Measurements from ENCODE around the gene MB21D2. TPM values are rescaled to one million over a fixed set of nuclear protein-coding genes. Genes with fewer than 3 reads are reported as not detected.

The MB21D2 gene
- total RNA-seq, 1 experiment from 2014 or later: 26.0 TPM

DNA sequence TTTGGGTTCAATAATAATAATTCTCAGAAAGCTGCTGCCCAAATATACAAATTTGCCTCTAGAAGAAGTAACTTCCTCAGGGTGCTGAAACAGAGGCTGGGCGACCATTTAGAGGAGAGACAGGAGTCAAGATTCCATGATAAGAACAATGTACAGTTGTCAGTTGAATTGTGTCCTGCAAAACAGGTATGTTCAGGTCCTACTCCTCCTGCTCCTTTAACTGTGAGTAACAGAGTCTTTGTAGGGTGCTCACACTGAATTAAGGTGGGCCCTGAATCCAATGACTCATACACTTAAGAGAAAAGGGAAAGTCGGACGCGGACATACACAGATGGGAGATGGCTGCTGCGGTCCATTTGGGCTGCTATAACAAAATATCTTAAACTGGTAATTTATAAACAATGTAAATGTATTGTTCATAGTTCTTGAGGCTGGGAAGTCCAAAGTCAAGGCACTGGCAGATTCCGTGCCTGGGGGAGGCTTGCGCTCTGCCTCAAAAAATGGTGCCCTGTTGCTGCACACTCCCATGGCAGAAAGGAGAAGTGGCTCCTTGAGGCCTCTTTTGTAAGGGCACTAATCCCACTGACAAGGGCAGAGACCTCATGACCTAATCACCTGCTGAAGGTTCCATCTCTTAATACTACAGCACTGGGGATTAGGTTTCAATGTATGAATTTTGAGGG lies 55.1 kb downstream of the MB21D2 start:
- TF ChIP-seq EZH2phosphoT487 (IDR thresholded peaks at IDR 0.05; ENCODE audit: borderline replicate concordance, low read length) (no peak), EZH2 (IDR thresholded peaks at IDR 0.05; ENCODE audit: low read length, unreplicated experiment) (no peak)
- TF ChIP-seq, protein P1, sequence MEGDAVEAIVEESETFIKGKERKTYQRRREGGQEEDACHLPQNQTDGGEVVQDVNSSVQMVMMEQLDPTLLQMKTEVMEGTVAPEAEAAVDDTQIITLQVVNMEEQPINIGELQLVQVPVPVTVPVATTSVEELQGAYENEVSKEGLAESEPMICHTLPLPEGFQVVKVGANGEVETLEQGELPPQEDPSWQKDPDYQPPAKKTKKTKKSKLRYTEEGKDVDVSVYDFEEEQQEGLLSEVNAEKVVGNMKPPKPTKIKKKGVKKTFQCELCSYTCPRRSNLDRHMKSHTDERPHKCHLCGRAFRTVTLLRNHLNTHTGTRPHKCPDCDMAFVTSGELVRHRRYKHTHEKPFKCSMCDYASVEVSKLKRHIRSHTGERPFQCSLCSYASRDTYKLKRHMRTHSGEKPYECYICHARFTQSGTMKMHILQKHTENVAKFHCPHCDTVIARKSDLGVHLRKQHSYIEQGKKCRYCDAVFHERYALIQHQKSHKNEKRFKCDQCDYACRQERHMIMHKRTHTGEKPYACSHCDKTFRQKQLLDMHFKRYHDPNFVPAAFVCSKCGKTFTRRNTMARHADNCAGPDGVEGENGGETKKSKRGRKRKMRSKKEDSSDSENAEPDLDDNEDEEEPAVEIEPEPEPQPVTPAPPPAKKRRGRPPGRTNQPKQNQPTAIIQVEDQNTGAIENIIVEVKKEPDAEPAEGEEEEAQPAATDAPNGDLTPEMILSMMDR (conservative IDR thresholded peaks at IDR 0.05; ENCODE audit: low read depth, low read length): no peak
- no peak overlapping the region for H3K4me2 ChIP-seq (ENCODE audit: low read length)
- no peak for DNase-seq
- 0 out of 2 replicates have a peak, but pooled peaks cover 4% of the 10 kb centered on the region for H3K4me1 ChIP-seq (ENCODE audit: insufficient read depth, low read length)
- H4K20me1 ChIP-seq (ENCODE audit: low read length): peaks cover 15% of the 10 kb centered on the region
- H3K79me2 ChIP-seq (ENCODE audit: low read length): peaks cover 98% of the 10 kb centered on the region
- ATAC-seq: no peak
- no peak overlapping the region for H2AFZ ChIP-seq (ENCODE audit: low read length)
- H3K27me3 ChIP-seq (ENCODE audit: low read length): no peaks in the 10 kb centered on the region
- no peak overlapping the region for H3K27ac ChIP-seq (ENCODE audit: low read length)
- ChIA-PET POLR2A (ENCODE audit: unreplicated experiment) (no interaction called here), CTCF (no interaction called here)
- no peak overlapping the region for H3K4me3 ChIP-seq (ENCODE audit: low read length)
- H3F3A ChIP-seq (ENCODE audit: low read length, unreplicated experiment): no peaks in the 10 kb centered on the region
- H3K9ac ChIP-seq (ENCODE audit: low read length): no peak overlapping the region
- no peaks in the 10 kb centered on the region for H3K9me2 ChIP-seq (replicated peaks; ENCODE audit: low read length)
- 0 out of 2 replicates have a peak, but pooled peaks cover 7% of the 10 kb centered on the region for H3K36me3 ChIP-seq (ENCODE audit: low read depth, low read length)
- BruUV-seq (replicated peaks): no TSS peak
- H3K9me3 ChIP-seq (ENCODE audit: low read length): no peaks in the 10 kb centered on the region
- intact Hi-C loops (cut with micrococcal nuclease): no loop called here

DNA sequence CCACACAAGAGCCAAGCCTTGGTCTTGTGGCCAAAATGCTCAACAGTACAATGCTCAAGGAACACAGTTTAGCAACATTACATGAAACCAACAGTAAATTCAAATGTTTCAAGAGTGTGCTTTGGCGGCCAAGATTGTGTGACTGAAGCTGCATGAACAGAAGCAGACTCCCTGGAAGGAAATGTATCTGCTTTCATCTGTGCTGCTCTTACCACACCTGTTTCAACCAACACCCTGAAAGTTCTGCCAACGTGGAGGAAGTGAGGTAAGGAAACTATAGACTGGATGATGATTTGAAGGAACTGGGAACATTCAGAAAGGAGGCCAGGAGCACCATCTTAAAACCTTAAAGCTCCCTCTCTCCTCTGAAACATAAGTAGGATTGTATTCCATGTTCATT lies 55.7 kb downstream of the MB21D2 start:
- no peak overlapping the region for H3K4me3 ChIP-seq (ENCODE audit: low read length)
- peaks cover 98% of the 10 kb centered on the region for H3K79me2 ChIP-seq (ENCODE audit: low read length)
- 0 out of 2 replicates have a peak, but pooled peaks cover 9% of the 10 kb centered on the region for H3K36me3 ChIP-seq (ENCODE audit: low read depth, low read length)
- H3K27ac ChIP-seq (ENCODE audit: low read length): no peak overlapping the region
- ChIA-PET POLR2A (ENCODE audit: unreplicated experiment) (no interaction called here), CTCF (no interaction called here)
- no peaks in the 10 kb centered on the region for H3K9me2 ChIP-seq (replicated peaks; ENCODE audit: low read length)
- H4K20me1 ChIP-seq (ENCODE audit: low read length): peaks cover 15% of the 10 kb centered on the region
- intact Hi-C loops (cut with micrococcal nuclease): no loop called here
- ATAC-seq (no peak), DNase-seq (no peak)
- no peaks in the 10 kb centered on the region for H3K27me3 ChIP-seq (ENCODE audit: low read length)
- H3K4me1 ChIP-seq (ENCODE audit: insufficient read depth, low read length): 0 out of 2 replicates have a peak, but pooled peaks cover 4% of the 10 kb centered on the region
- no peaks in the 10 kb centered on the region for H3F3A ChIP-seq (ENCODE audit: low read length, unreplicated experiment)
- no peaks in the 10 kb centered on the region for H3K9me3 ChIP-seq (ENCODE audit: low read length)
- H2AFZ ChIP-seq (ENCODE audit: low read length): no peak overlapping the region
- no peak overlapping the region for H3K9ac ChIP-seq (ENCODE audit: low read length)
- BruUV-seq (replicated peaks): no TSS peak
- TF ChIP-seq EZH2 (IDR thresholded peaks at IDR 0.05; ENCODE audit: low read length, unreplicated experiment): no peak
- no peak for TF ChIP-seq EZH2phosphoT487 (IDR thresholded peaks at IDR 0.05; ENCODE audit: borderline replicate concordance, low read length)
- TF ChIP-seq, protein P1 (conservative IDR thresholded peaks at IDR 0.05; ENCODE audit: low read depth, low read length): no peak
- H3K4me2 ChIP-seq (ENCODE audit: low read length): no peak overlapping the region

DNA sequence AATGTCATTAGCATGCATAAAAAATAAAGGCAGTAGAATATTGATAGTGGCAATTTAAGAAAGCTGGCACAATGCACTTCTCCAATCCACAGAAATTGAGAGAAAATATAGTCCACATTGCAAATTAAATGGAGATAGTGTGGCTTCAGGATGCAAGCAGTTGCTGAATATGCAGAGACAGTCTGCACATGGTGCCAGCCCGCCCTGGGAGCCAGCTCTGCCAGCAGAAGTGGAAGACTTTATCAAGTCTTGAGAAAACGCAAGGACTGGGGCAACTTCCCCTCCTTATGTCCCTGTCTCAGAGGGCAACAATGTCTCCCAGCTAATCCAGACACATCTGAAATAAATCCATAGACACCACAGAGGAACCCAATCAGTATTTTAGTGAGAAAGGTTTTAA lies 57.2 kb downstream of the MB21D2 start:
- H2AFZ ChIP-seq (ENCODE audit: low read length): no peak overlapping the region
- CTCF ChIA-PET: no interaction called here
- H3K9ac ChIP-seq (ENCODE audit: low read length): no peak overlapping the region
- no peak overlapping the region for H3K4me3 ChIP-seq (ENCODE audit: low read length)
- no peaks in the 10 kb centered on the region for H3F3A ChIP-seq (ENCODE audit: low read length, unreplicated experiment)
- H3K36me3 ChIP-seq (ENCODE audit: low read depth, low read length): 0 out of 2 replicates have a peak, but pooled peaks cover 11% of the 10 kb centered on the region
- ATAC-seq (no peak), DNase-seq (no peak)
- no peaks in the 10 kb centered on the region for H3K9me2 ChIP-seq (replicated peaks; ENCODE audit: low read length)
- intact Hi-C loops (cut with micrococcal nuclease): no loop called here
- H4K20me1 ChIP-seq (ENCODE audit: low read length): peaks cover 15% of the 10 kb centered on the region
- H3K27ac ChIP-seq (ENCODE audit: low read length): no peak overlapping the region
- H3K27me3 ChIP-seq (ENCODE audit: low read length): no peaks in the 10 kb centered on the region
- BruUV-seq (replicated peaks): no TSS peak
- no peak for TF ChIP-seq EZH2 (IDR thresholded peaks at IDR 0.05; ENCODE audit: low read length, unreplicated experiment)
- no peak for TF ChIP-seq EZH2phosphoT487 (IDR thresholded peaks at IDR 0.05; ENCODE audit: borderline replicate concordance, low read length)
- TF ChIP-seq, protein P1 (conservative IDR thresholded peaks at IDR 0.05; ENCODE audit: low read depth, low read length): no peak
- POLR2A ChIA-PET (ENCODE audit: unreplicated experiment): no interaction called here
- peaks cover 98% of the 10 kb centered on the region for H3K79me2 ChIP-seq (ENCODE audit: low read length)
- H3K4me1 ChIP-seq (ENCODE audit: insufficient read depth, low read length): 0 out of 2 replicates have a peak, but pooled peaks cover 4% of the 10 kb centered on the region
- H3K9me3 ChIP-seq (ENCODE audit: low read length): no peaks in the 10 kb centered on the region
- no peak overlapping the region for H3K4me2 ChIP-seq (ENCODE audit: low read length)
